Fibroblast of pulmonary artery (primary cell): ENCODE results near the gene RABL6.

Source experiments
- DNase-seq: peaks from one replicate; pipeline ENCODE4 v3.0.0-alpha.2; 2010; ENCODE audit warnings: low read depth
- H3K4me3 ChIP-seq: replicated peaks from 2 replicates; pipeline ENCODE4 v1.5.1; 2011; ENCODE audit warnings: low read depth, mild to moderate bottlenecking, control low read depth, low read length, moderate library complexity
- CTCF ChIP-seq: IDR thresholded peaks from 2 replicates; pipeline ENCODE4 v1.5.1; 2011; ENCODE audit warnings: mild to moderate bottlenecking, control low read depth, low read length, inconsistent platforms; ENCODE audit errors: missing control alignments

Gene RABL6

GRCh38 chr9:136854842-136855460 lies 47.2 kb downstream of the RABL6 start:
- no peak overlapping the region for H3K4me3 ChIP-seq
- DNase-seq = no peak
- no peak for TF ChIP-seq CTCF

- H3K4me3 ChIP-seq = no peak overlapping the region
- no peak for TF ChIP-seq CTCF
- DNase-seq = no peak
These were observed 47.8 kb downstream of the RABL6 start for GRCh38 chr9:136855461-136856078.

- H3K4me3 ChIP-seq = no peak overlapping the region
- DNase-seq = no peak
- no peak for TF ChIP-seq CTCF
These were observed 48.3 kb downstream of the RABL6 start for GRCh38 chr9:136856079-136856476.

- no peak for TF ChIP-seq CTCF
- H3K4me3 ChIP-seq = no peak overlapping the region
- DNase-seq = no peak
These were observed 48.9 kb downstream of the RABL6 start for GRCh38 chr9:136856541-136857141.

- TF ChIP-seq CTCF = no peak
- DNase-seq = no peak
- H3K4me3 ChIP-seq = no peak overlapping the region
These were observed 49.4 kb downstream of the RABL6 start for GRCh38 chr9:136857166-136857565.

- H3K4me3 ChIP-seq = no peak overlapping the region
- TF ChIP-seq CTCF = no peak
- DNase-seq = no peak
These were observed 50.0 kb downstream of the RABL6 start for GRCh38 chr9:136857581-136858412.
